HG02588 (cell line): ENCODE measurements around the gene CSNK1D.
"Not testable (repeated sequence)": the region's sequence is repeated elsewhere in the genome, so short reads cannot be mapped to it uniquely, and the experiment has no call there.

Experiments
- ATAC-seq: cut with Tn5 transposase; IDR thresholded peaks from one replicate; pipeline ENCODE4 v1.9.1; 2021; ENCODE audit warnings: mild to moderate bottlenecking, moderate library complexity; ENCODE audit not compliant: unreplicated experiment

Gene CSNK1D

DNA sequence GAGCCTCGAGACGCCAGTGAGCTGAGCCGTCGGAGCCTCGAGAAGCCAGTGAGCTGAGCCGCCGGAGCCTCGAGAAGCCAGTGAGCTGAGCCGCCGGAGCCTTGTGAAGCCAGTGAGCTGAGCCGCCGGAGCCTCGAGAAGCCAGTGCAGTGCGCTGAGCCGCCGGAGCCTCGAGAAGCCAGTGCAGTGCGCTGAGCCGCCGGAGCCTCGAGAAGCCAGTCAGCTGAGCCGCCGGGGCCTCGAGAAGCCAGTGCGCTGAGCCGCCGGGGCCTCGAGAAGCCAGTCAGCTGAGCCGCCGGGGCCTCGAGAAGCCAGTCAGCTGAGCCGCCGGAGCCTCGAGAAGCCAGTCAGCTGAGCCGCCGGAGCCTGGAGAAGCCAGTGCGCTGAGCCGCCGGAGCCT, 19.4 kb downstream of the CSNK1D start:
- ATAC-seq: not testable (repeated sequence)

DNA sequence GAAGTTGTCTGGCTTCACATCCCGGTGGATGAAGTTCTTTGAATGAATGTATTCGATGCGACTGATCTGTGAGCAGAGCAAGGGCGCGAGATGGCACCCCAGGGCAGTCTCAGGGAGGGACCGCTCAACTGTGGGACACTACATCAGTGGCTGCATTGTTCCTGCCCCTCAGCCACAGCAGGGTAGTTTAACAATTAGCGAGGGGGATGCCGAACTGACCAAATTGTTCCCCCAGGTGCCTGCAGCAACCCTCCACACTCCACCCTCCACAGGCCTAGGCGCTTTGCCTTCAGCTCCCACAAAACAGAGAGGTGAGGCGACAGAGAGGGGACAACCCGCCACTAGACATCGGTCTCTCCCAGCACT, 20.3 kb downstream of the CSNK1D start:
- ATAC-seq: no peak

DNA sequence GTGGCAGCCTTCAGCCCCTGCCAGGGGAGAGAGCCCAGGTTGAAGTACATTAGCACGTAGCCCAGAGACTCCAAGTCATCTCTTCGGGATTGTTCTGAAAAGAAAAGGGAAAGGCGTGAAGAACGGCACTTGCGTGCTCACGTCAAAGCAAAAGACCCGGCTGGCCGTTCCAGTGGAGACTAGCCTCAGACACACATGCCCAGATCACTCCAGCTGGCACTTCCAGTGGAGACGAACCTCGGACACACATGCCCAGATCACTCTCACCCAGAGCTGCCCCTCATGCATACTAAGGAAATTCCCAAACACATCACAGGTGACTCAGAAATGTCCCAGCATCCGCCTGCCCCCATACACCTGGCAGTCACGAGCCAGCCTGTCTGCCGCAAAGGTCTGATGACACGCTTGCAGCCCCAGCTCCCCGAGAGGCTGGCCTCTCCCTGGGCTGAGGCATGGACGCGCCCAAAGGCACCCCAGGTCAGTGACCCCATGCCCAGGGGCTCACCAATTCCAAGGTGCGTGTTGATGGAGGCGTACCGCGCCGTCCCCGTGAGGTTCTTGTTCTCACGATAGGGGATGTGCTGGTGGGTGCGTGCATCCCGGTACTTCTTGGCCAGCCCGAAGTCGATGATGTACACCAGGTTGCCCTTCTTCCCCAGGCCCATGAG, 20.9 kb downstream of the CSNK1D start:
- ATAC-seq: no peak

DNA sequence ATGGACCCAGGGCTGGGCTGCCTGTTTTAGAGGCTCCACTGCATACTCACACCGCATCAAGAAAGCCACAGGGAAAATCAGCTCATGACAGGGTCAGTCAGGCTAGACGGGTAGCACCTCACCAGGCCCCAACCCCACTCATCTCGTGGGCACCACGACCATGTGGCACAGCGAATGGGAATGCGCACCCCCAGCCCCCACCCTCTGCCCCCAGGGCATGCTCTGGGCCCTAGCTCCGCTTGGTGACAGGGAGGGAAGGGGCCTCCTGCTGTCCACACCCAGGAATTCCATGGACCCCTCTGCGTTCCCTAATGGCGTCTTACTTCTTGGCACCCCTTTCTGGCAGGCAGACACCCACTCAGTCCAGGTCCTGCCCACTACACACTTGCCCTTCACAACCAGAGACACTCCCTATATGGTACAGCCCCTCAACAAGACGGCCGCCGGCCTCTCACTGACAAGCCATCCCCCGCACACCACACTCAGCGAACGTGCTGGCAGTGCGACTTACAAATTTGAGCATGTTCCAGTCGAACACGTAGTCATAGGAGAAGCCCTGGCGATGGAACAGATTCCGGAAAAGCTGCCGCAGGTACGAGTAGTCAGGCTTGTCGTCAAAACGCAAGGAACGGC, 22.5 kb downstream of the CSNK1D start:
- ATAC-seq: no peak

DNA sequence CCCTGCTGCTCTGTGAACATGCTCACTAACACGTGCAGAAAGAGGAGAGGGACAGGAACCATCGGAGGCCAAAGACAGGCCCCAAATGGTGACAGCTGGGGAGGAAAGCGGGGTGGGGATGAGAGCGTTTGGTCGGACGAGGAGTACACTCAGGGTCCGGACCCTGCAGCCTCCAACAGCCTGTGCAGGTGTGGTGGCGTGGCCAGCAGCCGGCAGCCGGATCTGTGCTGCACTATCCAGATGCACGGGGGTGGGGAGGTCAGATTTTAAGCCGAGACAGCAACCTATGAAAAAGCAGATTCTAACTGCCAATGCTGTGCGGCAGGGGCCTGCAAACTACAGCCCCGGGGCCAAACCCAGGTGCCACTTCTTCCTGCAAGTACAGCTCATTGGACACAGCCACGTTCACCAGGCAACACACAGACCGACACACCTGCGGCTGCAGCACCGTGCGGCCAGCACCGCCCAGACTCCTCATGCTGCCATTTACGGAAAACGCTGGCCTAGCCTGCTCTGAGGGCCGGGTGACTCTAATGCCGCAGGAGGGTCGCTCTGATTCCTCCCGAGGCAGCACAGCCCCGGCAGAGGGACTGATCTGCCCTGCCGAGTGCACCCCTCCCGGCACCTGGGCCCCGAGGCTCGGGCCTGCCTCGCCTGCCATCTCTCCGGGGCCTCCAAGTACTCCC, 23.5 kb downstream of the CSNK1D start:
- no peak for ATAC-seq

DNA sequence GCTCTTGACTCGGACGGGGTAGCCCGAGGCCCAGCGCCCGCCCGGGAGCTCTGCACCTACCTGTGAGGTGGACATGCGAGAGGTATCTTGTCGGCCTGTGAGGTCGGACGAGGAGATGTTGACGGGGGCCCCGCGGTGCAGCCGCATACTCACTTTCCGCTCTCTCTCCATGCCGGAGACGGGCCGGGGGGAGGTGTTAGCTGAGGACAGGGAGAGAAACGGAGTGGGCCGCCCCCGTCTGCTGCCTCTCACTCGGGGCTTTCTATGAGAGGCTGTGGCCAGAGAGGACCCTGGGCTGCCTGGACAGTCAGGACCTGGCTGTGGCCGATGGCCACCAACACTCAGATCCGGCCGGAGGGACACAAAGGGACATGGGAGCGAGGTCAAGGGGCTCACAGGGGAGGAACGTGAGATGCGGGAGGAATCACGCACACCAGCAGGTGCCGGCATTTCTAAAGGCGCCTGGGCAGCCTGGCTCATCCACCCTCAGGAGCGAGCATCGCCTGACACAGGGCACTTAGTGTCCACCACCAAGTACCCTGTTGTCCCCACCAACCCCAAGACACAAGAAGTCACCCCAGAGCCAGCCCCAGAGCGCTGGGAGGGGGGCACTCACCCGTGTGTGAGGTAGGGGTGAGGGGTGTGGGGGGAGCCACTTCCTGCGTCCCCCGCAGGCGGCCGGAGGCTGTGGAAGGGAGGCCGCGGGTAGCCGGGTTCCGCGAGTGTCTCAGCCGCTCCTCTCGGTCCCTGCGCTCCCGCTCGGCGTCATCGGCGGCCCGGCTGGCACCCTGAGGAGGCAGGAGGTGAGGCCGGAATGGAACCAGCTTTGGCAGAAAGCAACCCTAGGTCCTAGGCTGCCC, 24.5 kb downstream of the CSNK1D start:
- ATAC-seq: no peak

DNA sequence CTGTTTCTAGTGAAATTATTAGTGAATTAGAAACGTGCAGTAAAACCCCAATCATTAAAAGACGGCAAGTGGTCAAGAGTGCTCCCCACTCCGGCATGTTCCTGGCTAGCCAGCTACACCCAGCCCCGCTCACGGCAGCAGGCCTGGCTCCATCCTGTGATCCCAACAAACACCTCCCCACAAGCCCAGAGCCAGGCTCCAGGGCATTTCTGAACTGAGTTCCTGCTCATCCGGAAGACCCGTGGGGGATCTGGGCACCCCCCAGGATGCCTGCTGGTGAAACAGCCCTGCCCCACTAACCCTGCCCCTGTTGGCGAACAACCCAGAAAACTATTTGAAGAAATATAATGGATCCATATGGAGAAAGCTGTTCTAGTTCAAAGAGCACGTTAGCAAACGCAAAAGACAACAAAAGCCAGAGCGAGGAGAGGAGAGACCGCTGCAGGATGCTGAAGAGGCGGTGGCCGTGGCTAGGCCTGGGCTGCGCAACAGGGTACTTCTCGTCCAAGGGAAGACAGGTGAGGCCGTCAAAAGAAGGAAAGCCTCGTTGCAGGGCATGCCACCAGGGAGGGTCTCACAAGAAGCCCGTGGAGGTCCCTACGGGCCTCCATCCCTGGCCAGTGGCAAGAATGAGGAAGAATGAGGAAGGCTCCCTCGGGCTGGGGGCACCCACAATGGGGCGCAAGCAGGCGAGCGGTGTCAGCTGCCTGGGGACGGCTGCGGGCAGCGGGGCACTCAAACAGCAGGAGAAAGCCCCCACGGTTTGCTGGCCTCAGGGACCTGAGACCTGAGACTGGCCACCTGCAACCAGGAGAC, 25.4 kb downstream of the CSNK1D start:
- ATAC-seq: no peak

DNA sequence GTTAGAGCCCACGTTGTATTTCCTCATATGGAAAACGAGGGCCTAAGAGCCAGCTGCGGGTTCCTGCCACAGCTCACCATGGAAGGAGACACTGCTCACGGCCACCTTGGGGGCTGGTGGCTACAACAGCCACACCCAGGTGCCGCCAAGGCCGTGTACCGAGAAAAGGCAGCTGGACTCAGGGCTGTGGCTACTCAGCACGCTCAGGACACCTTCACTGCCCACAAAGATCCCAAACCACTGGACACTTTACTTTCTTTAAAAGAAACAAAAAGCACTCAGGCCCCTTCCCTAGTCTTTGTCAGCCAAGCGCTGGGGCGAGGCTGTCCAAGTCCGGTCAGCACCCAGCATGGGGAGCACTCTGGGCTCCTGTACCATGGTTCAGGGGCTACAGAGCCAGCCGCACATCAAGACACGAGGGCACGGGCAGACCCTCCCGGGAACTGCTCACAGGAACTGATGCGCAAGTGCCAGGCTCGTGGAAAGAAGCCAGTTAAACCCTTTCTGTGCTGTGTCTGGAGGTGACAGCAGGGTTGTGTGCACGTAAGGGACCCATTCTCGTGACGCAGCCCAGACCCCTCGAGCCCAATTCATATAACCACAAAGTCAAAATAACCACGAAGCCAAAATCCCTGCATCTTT, 26.2 kb downstream of the CSNK1D start:
- no peak for ATAC-seq

DNA sequence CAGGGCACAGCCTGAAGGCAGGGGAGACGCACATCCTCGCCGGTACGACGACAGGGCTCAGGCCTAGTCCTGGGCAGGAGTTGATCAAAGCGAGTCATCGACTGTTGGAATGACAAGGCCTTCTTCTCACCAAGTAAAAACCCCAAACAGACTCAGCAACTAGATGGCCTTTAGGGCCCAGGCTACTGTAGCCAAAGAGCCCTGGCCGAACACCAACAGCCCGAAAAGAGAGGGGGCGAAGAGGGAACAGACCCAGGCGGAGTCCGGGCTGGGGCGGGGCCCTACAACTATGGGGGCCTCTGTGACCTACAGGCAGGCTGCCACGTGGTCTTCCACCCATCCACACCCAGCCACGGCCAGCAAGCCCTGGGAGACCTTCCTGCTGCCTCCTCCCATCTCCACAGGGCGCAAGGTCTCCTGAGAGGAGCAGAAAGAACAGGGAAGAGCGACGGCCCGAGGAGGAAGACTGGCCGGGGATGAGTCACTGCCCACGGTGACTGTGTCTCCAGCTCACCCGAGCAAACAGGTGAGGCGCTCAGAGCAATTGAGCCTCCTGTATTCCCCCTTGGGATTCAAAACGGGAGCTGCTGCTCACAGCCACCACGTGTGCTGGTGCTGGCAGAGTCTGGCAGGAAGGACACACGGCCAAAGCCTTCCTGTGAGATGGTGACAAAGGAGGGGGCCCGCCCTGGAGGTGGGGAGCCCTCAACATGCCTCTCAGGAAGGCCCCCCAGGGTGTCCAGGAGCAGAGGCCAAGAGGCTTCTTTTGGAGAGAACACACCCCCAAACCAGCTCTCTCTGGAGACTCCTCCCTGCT, 26.9 kb downstream of the CSNK1D start:
- ATAC-seq: no peak

DNA sequence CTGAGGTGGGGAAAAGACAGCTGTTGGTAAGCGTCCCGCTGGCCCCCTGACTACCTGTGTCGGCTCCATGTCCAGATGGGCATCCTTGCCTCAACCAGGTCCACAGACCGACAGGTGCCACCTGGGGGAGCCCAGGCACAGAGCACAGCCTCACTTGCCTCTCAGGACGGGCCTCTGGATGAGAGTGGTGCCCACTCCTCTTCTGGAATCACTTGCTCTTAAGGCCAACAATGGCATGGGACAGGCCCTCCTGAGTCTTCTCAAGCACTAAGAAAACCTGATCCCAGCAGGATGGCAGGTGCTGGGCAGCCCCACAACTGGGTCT, 27.5 kb downstream of the CSNK1D start:
- ATAC-seq: no peak

DNA sequence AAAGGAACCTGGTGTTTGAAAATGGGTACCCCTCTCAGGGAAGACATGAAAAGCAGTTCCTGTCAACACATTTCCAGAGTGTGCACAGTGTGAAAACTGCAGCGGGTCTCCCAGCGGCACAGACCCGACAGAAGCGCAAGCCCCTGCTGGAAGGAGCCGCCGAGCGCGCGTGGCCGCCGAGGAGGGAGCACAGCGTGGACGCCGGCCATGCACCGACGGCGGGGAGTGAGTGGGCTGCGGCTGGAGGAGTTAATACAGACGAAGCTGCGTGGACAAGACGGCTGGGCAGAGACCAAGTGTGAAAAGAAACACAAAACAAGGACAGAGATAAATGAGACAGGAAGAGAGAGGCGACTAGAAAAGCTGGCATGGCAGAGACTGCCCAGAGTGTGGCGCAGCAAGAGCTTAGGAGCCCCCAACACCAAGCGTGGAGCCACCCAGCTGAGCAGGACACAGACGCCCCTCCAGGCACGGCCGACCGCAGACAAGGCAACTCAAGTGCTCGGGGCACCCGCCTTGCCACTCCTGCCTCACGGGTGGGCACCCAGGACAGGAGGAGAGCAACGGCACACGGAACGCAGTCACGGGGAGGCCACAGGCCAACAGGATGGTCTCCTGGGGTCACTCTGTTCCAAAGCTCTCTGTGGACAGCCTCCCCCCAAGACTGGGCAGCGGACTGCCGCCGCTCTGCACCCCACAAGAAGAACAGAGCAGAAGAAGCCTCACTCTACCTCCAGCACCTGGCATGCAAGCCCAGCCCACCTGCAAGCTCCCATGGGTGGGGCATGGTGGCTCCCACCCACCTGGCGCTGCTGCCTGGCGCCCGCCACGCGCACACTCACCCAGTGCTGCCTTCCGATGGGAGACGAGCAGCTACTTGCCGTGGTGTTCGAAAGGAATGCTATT, 28.1 kb downstream of the CSNK1D start:
- ATAC-seq: no peak

DNA sequence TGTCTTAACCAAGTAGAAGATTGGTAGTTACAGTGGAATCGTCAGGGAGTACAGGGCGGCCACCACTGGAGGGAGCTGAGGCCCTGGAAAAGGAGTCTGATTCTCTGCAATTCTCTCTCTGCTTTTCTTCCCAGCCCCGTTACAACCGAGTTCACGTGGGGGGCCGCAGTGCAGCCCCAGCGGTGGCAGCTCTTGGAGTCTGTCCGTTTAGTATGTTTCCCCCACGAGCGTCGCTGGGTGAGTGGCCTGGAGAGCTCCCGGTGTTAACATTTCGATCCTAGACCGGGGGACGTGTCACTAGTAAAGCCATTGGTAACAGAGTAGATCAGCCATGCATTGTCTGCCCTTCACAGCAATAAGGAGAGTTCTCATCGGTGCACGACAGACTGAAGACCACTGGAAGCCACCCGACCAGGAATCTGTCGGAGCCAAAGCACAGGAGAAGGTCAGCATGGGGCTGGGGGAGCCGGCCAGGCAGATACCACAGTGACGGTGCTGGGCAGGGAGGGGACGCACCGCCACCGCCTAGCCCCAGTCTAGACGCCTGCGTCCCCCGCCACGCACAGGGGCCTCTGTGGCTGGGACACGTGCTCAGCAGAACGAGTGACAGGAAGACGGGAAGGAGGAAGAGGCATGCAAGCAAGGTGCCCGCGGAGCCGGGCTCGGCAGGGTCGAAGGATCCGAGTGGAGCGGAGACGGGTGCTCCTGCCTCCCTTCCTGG, 28.9 kb downstream of the CSNK1D start:
- ATAC-seq: no peak

DNA sequence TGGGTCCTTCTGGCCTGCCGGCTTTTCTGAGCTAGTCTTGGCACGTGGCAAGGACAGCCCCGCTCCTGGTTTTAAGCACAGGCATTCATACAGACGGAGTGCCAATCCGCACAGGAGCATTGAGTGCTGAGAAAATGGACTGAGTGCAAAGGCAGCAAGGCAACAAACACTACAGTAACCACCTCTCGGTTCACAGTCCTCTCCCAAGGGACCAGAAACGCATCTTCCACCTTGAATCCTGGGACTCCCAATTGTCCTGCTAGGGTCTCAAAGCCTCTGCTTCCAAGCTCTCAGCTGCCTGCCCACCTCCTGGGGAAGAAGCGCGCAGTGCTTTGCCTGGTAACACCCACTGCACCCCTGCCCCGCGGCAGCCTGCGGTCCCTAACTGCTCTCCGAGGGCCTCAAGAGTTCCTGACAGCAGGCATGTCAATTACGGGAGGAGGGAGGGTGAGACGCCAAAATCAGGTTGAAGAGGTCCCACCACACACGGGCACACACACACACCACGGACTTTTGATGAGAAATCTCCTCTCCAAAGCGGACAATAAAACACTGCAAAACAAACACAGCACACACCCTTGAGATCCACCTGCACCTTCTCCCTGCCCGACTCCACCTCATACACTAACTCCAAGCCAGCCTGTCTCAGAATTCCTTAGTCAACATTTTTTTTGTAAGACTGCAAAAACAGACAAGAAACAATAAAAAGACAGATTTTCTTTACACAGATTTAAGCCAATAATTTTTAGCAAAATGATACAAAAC, 29.7 kb downstream of the CSNK1D start:
- no peak for ATAC-seq

DNA sequence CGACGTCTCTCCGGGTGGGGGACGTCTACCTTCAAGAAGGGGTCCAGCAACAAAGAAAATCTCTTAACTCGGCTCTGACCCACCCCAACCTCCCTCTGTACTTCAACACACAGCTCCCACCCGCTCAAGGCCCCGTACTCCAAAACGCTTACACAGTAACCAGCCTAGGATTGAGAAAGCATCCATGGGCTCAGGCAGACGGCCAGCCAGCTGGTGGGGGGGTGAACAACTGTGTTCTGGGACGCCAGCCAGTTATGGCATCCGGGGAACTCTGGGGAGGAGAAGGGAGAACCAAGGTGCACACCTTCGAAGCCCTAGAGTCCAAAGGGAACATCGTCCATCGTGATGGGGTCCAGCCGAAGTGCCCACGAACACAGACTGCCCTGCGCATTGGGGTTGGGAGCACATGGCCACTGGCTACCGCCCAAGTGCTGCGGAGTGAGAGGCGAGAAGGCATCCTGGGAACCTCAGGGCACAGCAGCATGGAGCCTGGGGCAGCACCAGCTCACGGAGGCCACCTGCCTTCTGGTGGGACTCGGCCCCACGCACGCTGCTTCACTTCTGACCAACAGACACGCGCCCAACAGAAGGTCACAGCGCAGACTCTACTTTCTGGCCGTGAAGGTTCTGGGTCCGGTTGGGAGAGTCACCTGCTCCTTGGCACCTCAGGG, 30.4 kb downstream of the CSNK1D start:
- ATAC-seq: no peak

DNA sequence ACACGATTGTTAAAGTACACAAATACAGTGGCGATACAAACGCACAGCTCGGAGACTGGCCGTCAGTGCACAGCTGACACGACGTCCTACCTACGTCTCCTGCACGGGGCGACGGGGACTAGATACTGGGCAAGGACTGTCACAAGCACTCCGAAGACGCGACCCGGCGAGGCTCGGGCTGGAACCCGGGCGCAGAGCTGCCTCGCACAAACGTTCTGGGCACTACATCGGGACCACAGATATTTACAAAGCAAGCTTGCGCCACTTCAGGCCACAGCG, 30.9 kb downstream of the CSNK1D start:
- ATAC-seq: no peak

DNA sequence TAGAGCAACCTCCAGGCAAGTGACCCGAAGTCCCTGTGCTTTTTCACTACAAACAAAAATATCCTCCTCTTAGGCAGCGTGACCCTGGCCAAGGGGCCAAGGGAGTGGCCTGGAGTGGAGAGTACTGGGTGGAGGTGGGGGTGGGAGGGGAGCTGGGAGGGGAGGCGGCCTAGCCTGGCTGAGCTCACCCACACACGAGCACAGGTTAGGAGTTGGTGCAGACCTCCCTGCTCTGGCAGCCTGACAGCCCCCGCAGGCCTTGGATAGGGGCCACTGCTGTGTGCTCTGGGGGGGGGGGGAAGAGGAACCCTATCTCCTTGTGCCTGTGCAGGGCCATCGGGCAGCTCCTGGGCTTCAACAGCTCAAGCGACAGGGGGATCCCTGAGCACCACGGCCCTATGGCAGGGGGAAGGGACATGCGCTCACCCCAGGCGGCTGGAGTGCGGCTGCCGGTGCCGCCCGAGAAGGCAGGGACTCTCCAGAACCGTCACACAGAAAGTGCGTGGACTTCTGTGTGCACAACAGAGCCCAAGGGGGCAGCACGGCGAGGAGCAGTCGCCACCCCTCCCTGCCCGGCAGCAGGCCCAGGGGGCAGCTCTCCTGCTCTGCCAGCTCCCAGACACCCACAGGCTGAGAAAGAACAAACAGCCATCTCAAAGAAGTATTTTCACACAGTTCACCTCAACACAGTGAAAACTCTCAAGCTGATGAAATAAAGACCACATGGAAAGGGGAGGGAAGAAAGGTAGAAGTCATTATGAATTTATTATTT, 31.4 kb downstream of the CSNK1D start:
- no peak for ATAC-seq
